NCI-H1694 (cell line): ENCODE data around the gene TACC3.
A peak's percentile ranks its signal among the peaks of the same experiment; 100 is the strongest.
"Not testable (repeated sequence)": the region's sequence is repeated elsewhere in the genome, so short reads cannot be mapped to it uniquely, and the experiment has no call there.

Source experiments
- DNase-seq: peaks from one replicate; lab custom pipeline; 2025; lab: John Stamatoyannopoulos, UW

TACC3 gene

GRCh38 chr4:1721003-1721665, at the start of gene TACC3, which contains the start of gene TMEM129:
TSS of gene TACC3 (plus strand) at chr4:1721521. CDS start at chr4:1723422, 1,901 bp downstream.
TSS of gene TMEM129 (minus strand) at chr4:1721323. CDS start at chr4:1720837, 486 bp downstream.
- DNase-seq, result peak; percentile 59

GRCh38 chr4:1673671-1674070, 47.6 kb upstream of the TACC3 start:
- no peak for DNase-seq

- DNase-seq, result no peak
Observed at GRCh38 chr4:1674682-1675081, 46.6 kb upstream of the TACC3 start.

- no peak for DNase-seq
Observed at GRCh38 chr4:1675136-1675801, 46.1 kb upstream of the TACC3 start.

- no peak for DNase-seq
Observed at GRCh38 chr4:1675802-1676137, 45.6 kb upstream of the TACC3 start.

- no peak for DNase-seq
Observed at GRCh38 chr4:1676605-1677525, 44.5 kb upstream of the TACC3 start.

GRCh38 chr4:1678244-1678643, 43.1 kb upstream of the TACC3 start:
- no peak for DNase-seq

- DNase-seq, result no peak
Observed at GRCh38 chr4:1682860-1683259, 38.5 kb upstream of the TACC3 start.

GRCh38 chr4:1683261-1683735, 38.0 kb upstream of the TACC3 start:
- no peak for DNase-seq

GRCh38 chr4:1683736-1684505, 37.4 kb upstream of the TACC3 start, which contains the start of gene FAM53A:
TSS of gene FAM53A (minus strand) at chr4:1684313. CDS start at chr4:1668741, 15,572 bp downstream.
- DNase-seq, result no peak

- DNase-seq, result no peak
Observed at GRCh38 chr4:1684506-1685234, 36.7 kb upstream of the TACC3 start.

GRCh38 chr4:1685235-1686150, 35.8 kb upstream of the TACC3 start:
- DNase-seq, result no peak

- no peak for DNase-seq
Observed at GRCh38 chr4:1686440-1687036, 34.8 kb upstream of the TACC3 start.

GRCh38 chr4:1690698-1691097, 30.6 kb upstream of the TACC3 start:
- DNase-seq, result no peak

GRCh38 chr4:1691737-1692373, 29.5 kb upstream of the TACC3 start:
- DNase-seq, result no peak

GRCh38 chr4:1693131-1693896, 28.0 kb upstream of the TACC3 start:
- DNase-seq, result peak; percentile 45

GRCh38 chr4:1695913-1696312, 25.4 kb upstream of the TACC3 start:
- no peak for DNase-seq

GRCh38 chr4:1701671-1702070, 19.6 kb upstream of the TACC3 start:
- not testable (repeated sequence) for DNase-seq
